Activated CD4-positive, alpha-beta memory T cell treated with anti-CD3 and anti-CD28 coated beads for 36 hours (primary cell): ENCODE results near the gene NRG2. TPM values are rescaled to one million over a fixed set of nuclear protein-coding genes. Genes with fewer than 3 reads are reported as not detected.

Experiments
- CTCF ChIA-PET: fragments of 350-600 bp; sonication (Branson Sonifier 250); formaldehyde crosslinking; loops from one replicate; lab custom pipeline; 2021; ENCODE audit warnings: antibody characterized with exemption, inconsistent platforms; lab: Charles Lee
- POLR2A ChIA-PET: fragments of 350-600 bp; sonication (Branson Sonifier 250); formaldehyde crosslinking; loops from one replicate; lab custom pipeline; 2021; ENCODE audit warnings: antibody characterized with exemption; lab: Charles Lee
- DNase-seq: peaks from one replicate; pipeline ENCODE4 v3.0.0-alpha.2; 2020
- H3K27ac Mint-ChIP-seq: one replicate; pipeline ENCODE4 v1.8.0; 2021; ENCODE audit warnings: mixed read lengths
- H3K27me3 Mint-ChIP-seq: one replicate; pipeline ENCODE4 v1.8.0; 2021; ENCODE audit warnings: mixed read lengths
- H3K36me3 Mint-ChIP-seq: one replicate; pipeline ENCODE4 v1.8.0; 2021; ENCODE audit warnings: mixed read lengths
- H3K4me1 Mint-ChIP-seq: one replicate; pipeline ENCODE4 v1.8.0; 2021; ENCODE audit warnings: low read depth, mixed read lengths
- H3K4me3 Mint-ChIP-seq: one replicate; pipeline ENCODE4 v1.8.0; 2021; ENCODE audit warnings: mild to moderate bottlenecking, mixed read lengths
- H3K9me3 Mint-ChIP-seq: one replicate; pipeline ENCODE4 v1.8.0; 2021; ENCODE audit warnings: mixed read lengths
- intact Hi-C: fragments of 100-400 bp; cut with micrococcal nuclease; formaldehyde crosslinking; loops from one replicate; pipeline ENCODE4 v1.15.1; 2023
- total RNA-seq, 2 experiments: library from RNA; stranded (reverse); gene quantifications; one replicate each; pipeline ENCODE4 v1.2.3, GENCODE V29; 2021

NRG2 gene
- total RNA-seq, 2 experiments from 2014 or later: not detected

- DNase-seq: peak; percentile 81
- ChIA-PET POLR2A (interaction anchor here (0.9 to 1.2 kb wide), 2 partner anchors 24 to 60 kb away, joined by 4 read pairs; no protein-coding TSS in a partner anchor), CTCF (interaction anchor here (0.8 to 3.2 kb wide), 11 partner anchors 8 to 121 kb away, joined by 3 to 22 read pairs (median 6); no protein-coding TSS in a partner anchor)
- Mint-ChIP-seq H3K27me3 (peaks cover 18% of the 10 kb centered on the region), H3K4me3 (peak overlapping the region; percentile 60), H3K27ac (no peak overlapping the region), H3K9me3 (no peaks in the 10 kb centered on the region), H3K4me1 (peaks cover 8% of the 10 kb centered on the region), H3K36me3 (no peaks in the 10 kb centered on the region)
- intact Hi-C loops: loop anchor here (10.0 kb wide), 1 partner anchor 307 kb away; no protein-coding TSS in a partner anchor
Observed at GRCh38 chr5:139847790-139848507, 195.2 kb downstream of the NRG2 start.

GRCh38 chr5:139847091-139847490 is 196.0 kb downstream of the NRG2 start:
- Mint-ChIP-seq H3K4me3 (peak overlapping the region; percentile 7), H3K27ac (no peak overlapping the region), H3K9me3 (no peaks in the 10 kb centered on the region), H3K4me1 (peaks cover 8% of the 10 kb centered on the region), H3K36me3 (no peaks in the 10 kb centered on the region), H3K27me3 (peaks cover 22% of the 10 kb centered on the region)
- ChIA-PET POLR2A (interaction anchor here (0.9 kb wide), 1 partner anchor 25 kb away, joined by 4 read pairs; no protein-coding TSS in a partner anchor), CTCF (interaction anchor here (0.8 to 1.8 kb wide), 8 partner anchors 9 to 122 kb away, joined by 3 to 15 read pairs (median 5); no protein-coding TSS in a partner anchor)
- intact Hi-C loops: loop anchor here (10.0 kb wide), 1 partner anchor 308 kb away; no protein-coding TSS in a partner anchor
- no peak for DNase-seq

GRCh38 chr5:139845846-139846681 is 197.0 kb downstream of the NRG2 start:
- ChIA-PET CTCF (interaction anchor here (1.1 to 4.9 kb wide), 2 partner anchors 59 to 71 kb away, joined by 4 to 68 read pairs; no protein-coding TSS in a partner anchor), POLR2A (no interaction called here)
- Mint-ChIP-seq H3K4me3 (no peak overlapping the region), H3K36me3 (no peaks in the 10 kb centered on the region), H3K4me1 (peaks cover 8% of the 10 kb centered on the region), H3K9me3 (no peaks in the 10 kb centered on the region), H3K27ac (no peak overlapping the region), H3K27me3 (peaks cover 22% of the 10 kb centered on the region)
- intact Hi-C loops: loop anchor here (10.0 kb wide), 1 partner anchor 309 kb away; no protein-coding TSS in a partner anchor
- no peak for DNase-seq

- intact Hi-C loops: loop anchor here (1.0 to 10.0 kb wide), 2 partner anchors 57 to 310 kb away; no protein-coding TSS in a partner anchor
- ChIA-PET CTCF (interaction anchor here (0.7 to 4.9 kb wide), 9 partner anchors 38 to 126 kb away, joined by 3 to 68 read pairs (median 4); no protein-coding TSS in a partner anchor), POLR2A (no interaction called here)
- peaks cover 8% of the 10 kb centered on the region for H3K4me1 Mint-ChIP-seq
- peak overlapping the region; percentile 2 for H3K4me3 Mint-ChIP-seq
- peak; percentile 82 for DNase-seq
- H3K27ac Mint-ChIP-seq: peak overlapping the region; percentile 8
- no peaks in the 10 kb centered on the region for H3K9me3 Mint-ChIP-seq
- H3K27me3 Mint-ChIP-seq: peaks cover 22% of the 10 kb centered on the region
- H3K36me3 Mint-ChIP-seq: no peaks in the 10 kb centered on the region
Observed at GRCh38 chr5:139844472-139845145, 198.5 kb downstream of the NRG2 start.

- Mint-ChIP-seq H3K27ac (no peak overlapping the region), H3K9me3 (no peaks in the 10 kb centered on the region), H3K4me3 (no peak overlapping the region), H3K36me3 (no peaks in the 10 kb centered on the region), H3K4me1 (peaks cover 8% of the 10 kb centered on the region), H3K27me3 (peaks cover 22% of the 10 kb centered on the region)
- CTCF ChIA-PET: interaction anchor here (0.9 to 4.9 kb wide), 6 partner anchors 46 to 127 kb away, joined by 3 to 68 read pairs (median 6); no protein-coding TSS in a partner anchor
- intact Hi-C loops: loop anchor here (1.0 to 10.0 kb wide), 2 partner anchors 57 to 311 kb away; no protein-coding TSS in a partner anchor
- DNase-seq: no peak
- POLR2A ChIA-PET: no interaction called here
Observed at GRCh38 chr5:139843991-139844390, 199.1 kb downstream of the NRG2 start.

GRCh38 chr5:139842321-139842720 is 200.8 kb downstream of the NRG2 start:
- Mint-ChIP-seq H3K4me1 (peaks cover 3% of the 10 kb centered on the region), H3K9me3 (no peaks in the 10 kb centered on the region), H3K36me3 (no peaks in the 10 kb centered on the region), H3K27me3 (peaks cover 20% of the 10 kb centered on the region), H3K27ac (no peak overlapping the region), H3K4me3 (no peak overlapping the region)
- POLR2A ChIA-PET: no interaction called here
- DNase-seq: no peak
- intact Hi-C loops: loop anchor here (10.0 kb wide), 1 partner anchor 312 kb away; no protein-coding TSS in a partner anchor
- CTCF ChIA-PET: interaction anchor here (1.0 to 4.9 kb wide), 3 partner anchors 21 to 126 kb away, joined by 4 to 68 read pairs (median 18); no protein-coding TSS in a partner anchor

- no peaks in the 10 kb centered on the region for H3K4me1 Mint-ChIP-seq
- intact Hi-C loops: loop anchor here (10.0 kb wide), 1 partner anchor 313 kb away; no protein-coding TSS in a partner anchor
- ChIA-PET POLR2A (no interaction called here), CTCF (interaction anchor here (3.4 to 4.9 kb wide), 2 partner anchors 54 to 127 kb away, joined by 18 to 68 read pairs; no protein-coding TSS in a partner anchor)
- H3K27me3 Mint-ChIP-seq: peaks cover 20% of the 10 kb centered on the region
- no peaks in the 10 kb centered on the region for H3K9me3 Mint-ChIP-seq
- no peak overlapping the region for H3K27ac Mint-ChIP-seq
- no peaks in the 10 kb centered on the region for H3K36me3 Mint-ChIP-seq
- no peak overlapping the region for H3K4me3 Mint-ChIP-seq
- DNase-seq: no peak
Observed at GRCh38 chr5:139841549-139841948, 201.6 kb downstream of the NRG2 start.

- peaks cover 21% of the 10 kb centered on the region for H3K27me3 Mint-ChIP-seq
Observed at GRCh38 chr5:139839918-139840317, 203.2 kb downstream of the NRG2 start.

GRCh38 chr5:139839232-139839815 is 203.8 kb downstream of the NRG2 start:
- intact Hi-C loops: no loop called here
- H3K4me1 Mint-ChIP-seq: no peaks in the 10 kb centered on the region
- DNase-seq: no peak
- CTCF ChIA-PET: interaction anchor here (0.7 to 1.8 kb wide), 3 partner anchors 9 to 74 kb away, joined by 3 to 6 read pairs (median 4); no protein-coding TSS in a partner anchor
- peaks cover 18% of the 10 kb centered on the region for H3K27me3 Mint-ChIP-seq
- H3K9me3 Mint-ChIP-seq: no peaks in the 10 kb centered on the region
- H3K27ac Mint-ChIP-seq: no peak overlapping the region
- POLR2A ChIA-PET: no interaction called here
- H3K4me3 Mint-ChIP-seq: no peak overlapping the region
- H3K36me3 Mint-ChIP-seq: no peaks in the 10 kb centered on the region

More at GRCh38 chr5:139839918-139840317, 203.2 kb downstream of the NRG2 start:
- no peaks in the 10 kb centered on the region for H3K36me3 Mint-ChIP-seq
- no peaks in the 10 kb centered on the region for H3K9me3 Mint-ChIP-seq
- POLR2A ChIA-PET: interaction anchor here (0.7 kb wide), 1 partner anchor 64 kb away, joined by 4 read pairs; no protein-coding TSS in a partner anchor
- no peak for DNase-seq
- no peaks in the 10 kb centered on the region for H3K4me1 Mint-ChIP-seq
- H3K4me3 Mint-ChIP-seq: no peak overlapping the region
- intact Hi-C loops: loop anchor here (10.0 kb wide), 1 partner anchor 315 kb away; no protein-coding TSS in a partner anchor
- CTCF ChIA-PET: interaction anchor here (0.7 to 1.8 kb wide), 3 partner anchors 9 to 75 kb away, joined by 3 to 6 read pairs (median 4); no protein-coding TSS in a partner anchor
- H3K27ac Mint-ChIP-seq: no peak overlapping the region

- ChIA-PET POLR2A (no interaction called here), CTCF (interaction anchor here (1.3 to 1.9 kb wide), 4 partner anchors 51 to 130 kb away, joined by 4 to 6 read pairs (median 4); no protein-coding TSS in a partner anchor)
- Mint-ChIP-seq H3K27ac (no peak overlapping the region), H3K27me3 (peaks cover 19% of the 10 kb centered on the region), H3K4me1 (no peaks in the 10 kb centered on the region), H3K36me3 (no peaks in the 10 kb centered on the region), H3K4me3 (no peak overlapping the region), H3K9me3 (no peaks in the 10 kb centered on the region)
- intact Hi-C loops: no loop called here
- DNase-seq: no peak
Observed at GRCh38 chr5:139838381-139839197, 204.5 kb downstream of the NRG2 start.
